Coronary artery (tissue), 2 donors: ENCODE data around the gene INTS3.

Experiments
- DNase-seq: peaks from one replicate; pipeline ENCODE4 v3.0.0-alpha.2; 2017; ENCODE audit warnings: low spot score
- H3K27ac ChIP-seq, 2 donors: fragments of 200-600 bp; sonication (generic); one replicate each; pipeline ENCODE4 v1.5.1; 2016 to 2019
- H3K4me3 ChIP-seq: fragments of 200-600 bp; sonication (generic); 2 replicates; pipeline ENCODE4 v1.5.1; 2016; ENCODE audit warnings: mild to moderate bottlenecking, moderate library complexity
- CTCF ChIP-seq: fragments of 200-600 bp; sonication (generic); IDR thresholded peaks from one replicate; pipeline ENCODE4 v1.5.1; 2019; ENCODE audit warnings: antibody characterized with exemption

INTS3 gene

GRCh38 chr1:153748903-153749302, 21.1 kb downstream of the INTS3 start:
- DNase-seq = no peak
- H3K4me3 ChIP-seq = no peak overlapping the region
- H3K27ac ChIP-seq = peak overlapping the region; percentile 89 to 92
- TF ChIP-seq CTCF = no peak

GRCh38 chr1:153749408-153750005, 21.7 kb downstream of the INTS3 start:
- peak; percentile 69 for TF ChIP-seq CTCF
- peak; percentile 93 for DNase-seq
- peak overlapping the region; percentile 89 to 92 for H3K27ac ChIP-seq

GRCh38 chr1:153750026-153750995, 22.5 kb downstream of the INTS3 start:
- H3K4me3 ChIP-seq = no peak overlapping the region
- no peak for DNase-seq
- peak overlapping the region; percentile 89 to 92 for H3K27ac ChIP-seq
- no peak for TF ChIP-seq CTCF

More at GRCh38 chr1:153749408-153750005, 21.7 kb downstream of the INTS3 start:
- H3K4me3 ChIP-seq = no peak overlapping the region

DNA sequence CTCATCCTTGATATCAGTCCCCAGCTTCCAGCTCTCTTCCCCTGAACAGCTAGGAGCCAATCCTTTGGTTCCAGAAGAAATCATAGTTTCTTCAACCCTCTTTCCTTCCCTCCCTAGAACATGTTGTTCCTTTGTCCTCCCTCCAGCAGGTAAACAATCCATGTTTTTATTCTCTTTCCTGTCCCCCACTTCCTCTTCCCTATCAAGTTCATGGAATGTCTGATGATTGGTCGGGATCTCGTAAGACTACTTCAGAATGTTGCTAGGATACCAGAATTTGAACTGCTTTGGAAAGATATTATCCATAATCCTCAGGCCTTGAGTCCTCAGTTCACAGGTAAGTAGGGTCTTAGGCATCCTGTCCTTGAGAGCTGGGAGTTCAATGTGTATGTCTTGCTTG, 24.2 kb downstream of the INTS3 start:
- H3K4me3 ChIP-seq = no peak overlapping the region
- DNase-seq = no peak
- TF ChIP-seq CTCF = no peak
- peak overlapping the region; percentile 89 to 92 for H3K27ac ChIP-seq

DNA sequence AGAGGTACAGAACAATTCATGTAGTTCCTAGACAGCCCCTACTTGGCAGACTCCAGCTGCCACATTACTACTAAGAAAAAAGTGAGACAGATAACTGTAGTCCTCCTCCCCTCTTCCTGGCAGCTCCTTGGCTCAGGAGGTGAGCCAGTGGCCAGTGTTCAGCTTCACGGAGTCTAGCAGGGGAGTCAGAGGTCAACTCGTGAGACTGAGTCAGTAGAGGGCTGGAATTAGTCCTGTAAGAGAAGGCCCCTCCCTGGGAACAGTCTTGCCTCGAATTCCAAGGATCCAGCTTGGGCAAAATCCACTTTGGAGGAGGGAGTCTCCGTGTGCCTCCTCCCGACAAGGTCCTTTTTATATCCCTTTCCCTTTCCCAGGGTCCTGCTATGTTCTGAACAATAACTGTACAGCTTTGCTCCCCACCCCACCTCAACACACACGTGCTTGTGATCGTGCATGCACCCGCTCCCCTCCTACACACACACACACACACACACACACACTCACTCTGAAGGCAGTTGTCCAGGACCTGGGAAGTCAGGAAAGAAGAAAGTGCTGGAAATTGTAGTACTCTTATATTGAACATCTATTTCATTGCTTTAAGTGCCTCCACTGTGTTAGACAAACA, 24.8 kb downstream of the INTS3 start:
- peak; percentile 88 for DNase-seq
- Histone ChIP-seq H3K27ac (peak overlapping the region; percentile 89 to 92), H3K4me3 (no peak overlapping the region)
- no peak for TF ChIP-seq CTCF

- H3K27ac ChIP-seq = peak overlapping the region in 1 of 2 donors; percentile 18
- TF ChIP-seq CTCF = no peak
- H3K4me3 ChIP-seq = no peak overlapping the region
- DNase-seq = no peak
Observed at GRCh38 chr1:153754266-153754665, 26.4 kb downstream of the INTS3 start.
